NT2/D1 (cell line): ENCODE measurements around the gene RNU5D-1.

Experiments
- SUZ12 ChIP-seq: IDR thresholded peaks from 2 replicates; pipeline ENCODE4 v1.6.1; 2011; ENCODE audit not compliant: insufficient read length, insufficient read depth; ENCODE audit errors: extremely low read depth
- YY1 ChIP-seq: IDR thresholded peaks from 2 replicates; pipeline ENCODE4 v1.6.1; 2011; ENCODE audit not compliant: insufficient read length, insufficient read depth
- ZNF274 ChIP-seq: IDR thresholded peaks from 2 replicates; pipeline ENCODE4 v1.6.1; 2011; ENCODE audit warnings: mild to moderate bottlenecking, low read depth, low read length

GRCh38 chr1:44696101-44696500, 34.9 kb downstream of the RNU5D-1 start:
- TF ChIP-seq ZNF274 (no peak), YY1 (no peak), SUZ12 (no peak)
